Measurements from ENCODE around the gene NOL9.

GRCh38 chr1:6508816-6509189 lies 45.5 kb downstream of the NOL9 start:
- TF ChIP-seq CTCF (IDR thresholded peaks at IDR 0.05) (no peak), POLR2A (IDR thresholded peaks at IDR 0.05) (no peak)
